Left forelimb (tissue), 1 donor: ENCODE data around the gene ASGR1.

Experiments
- DNase-seq: peaks from one replicate; pipeline ENCODE4 v3.0.0-alpha.2; 2018; ENCODE audit warnings: low spot score

Gene ASGR1

GRCh38 chr17:7216242-7217112 is 37.3 kb upstream of the ASGR1 start:
- DNase-seq, result no peak

GRCh38 chr17:7215652-7216180 is 36.5 kb upstream of the ASGR1 start:
- DNase-seq, result no peak

- DNase-seq, result no peak
These were observed 36.0 kb upstream of the ASGR1 start for GRCh38 chr17:7215136-7215638.

- peak; percentile 99 for DNase-seq
These were observed 35.3 kb upstream of the ASGR1 start for GRCh38 chr17:7214300-7215135.

- DNase-seq, result peak; percentile 86
These were observed 34.7 kb upstream of the ASGR1 start for GRCh38 chr17:7213895-7214299.

GRCh38 chr17:7211491-7212273 is 32.5 kb upstream of the ASGR1 start:
- DNase-seq, result no peak

GRCh38 chr17:7208754-7209460 is 29.7 kb upstream of the ASGR1 start:
- no peak for DNase-seq

GRCh38 chr17:7208027-7208571 is 28.9 kb upstream of the ASGR1 start:
- no peak for DNase-seq

- peak; percentile 64 for DNase-seq
These were observed 28.2 kb upstream of the ASGR1 start for GRCh38 chr17:7207120-7208001.

- no peak for DNase-seq
These were observed 26.4 kb upstream of the ASGR1 start for GRCh38 chr17:7205561-7205960.

GRCh38 chr17:7204828-7205461 is 25.8 kb upstream of the ASGR1 start:
- peak; percentile 93 for DNase-seq

- DNase-seq, result no peak
These were observed 25.2 kb upstream of the ASGR1 start for GRCh38 chr17:7204336-7204735.

GRCh38 chr17:7203391-7203790 is 24.2 kb upstream of the ASGR1 start:
- no peak for DNase-seq

- DNase-seq, result peak; percentile 61
These were observed 17.7 kb upstream of the ASGR1 start for GRCh38 chr17:7196651-7197401.

- no peak for DNase-seq
These were observed 16.8 kb upstream of the ASGR1 start for GRCh38 chr17:7195971-7196370.

- DNase-seq, result no peak
These were observed 13.2 kb upstream of the ASGR1 start for GRCh38 chr17:7192271-7192937.

GRCh38 chr17:7191571-7192270 is 12.6 kb upstream of the ASGR1 start:
- no peak for DNase-seq
